Right ventricle myocardium superior (tissue), 1 donor: Measurements from ENCODE around the gene NFKBIB. TPM values are rescaled to one million over a fixed set of nuclear protein-coding genes. Genes with fewer than 3 reads are reported as not detected.

Experiments
- ATAC-seq: fragments of 200-7000 bp; cut with Tn5 transposase; one replicate; pipeline ENCODE4 v1.9.1; 2020; ENCODE audit warnings: mild to moderate bottlenecking; ENCODE audit not compliant: poor library complexity
- DNase-seq: peaks from one replicate; pipeline ENCODE4 v3.0.0-alpha.2; 2020
- intact Hi-C: fragments of 100-400 bp; cut with DNase I; formaldehyde crosslinking; loops from one replicate; pipeline ENCODE4 v1.11.2; 2022
- total RNA-seq: library from RNA; stranded (reverse); fragmentation: NEBNext Ultra II Directional; extraction: Animal tissue kit (Norgen Biotek cat#: 25700); gene quantifications from one replicate; pipeline ENCODE4 v1.2.1, GENCODE V29; 2021
- donor health status: DM: no; HTN: yes; CAD: no; lungs with severe emphysema.

NFKBIB gene
- total RNA-seq, 1 donor from 2014 or later: 14.5 TPM

GRCh38 chr19:38942471-38943181 is 42.9 kb downstream of the NFKBIB start:
- intact Hi-C loops: no loop called here
- DNase-seq: no peak
- no peak for ATAC-seq

- DNase-seq (no peak), ATAC-seq (no peak)
- intact Hi-C loops: no loop called here
Observed at GRCh38 chr19:38944981-38945506, 45.3 kb downstream of the NFKBIB start.

GRCh38 chr19:38945562-38946228 is 45.9 kb downstream of the NFKBIB start:
- DNase-seq (no peak), ATAC-seq (no peak)
- intact Hi-C loops: no loop called here

- DNase-seq (no peak), ATAC-seq (no peak)
- intact Hi-C loops: no loop called here
Observed at GRCh38 chr19:38946229-38947010, 46.7 kb downstream of the NFKBIB start.

GRCh38 chr19:38949580-38950367 is 50.0 kb downstream of the NFKBIB start:
- ATAC-seq: peak; percentile 95
- intact Hi-C loops: loop anchor here (5.0 kb wide), 1 partner anchor 407 kb away; no protein-coding TSS in a partner anchor
- DNase-seq: peak; percentile 92

GRCh38 chr19:38951187-38951586 is 51.4 kb downstream of the NFKBIB start:
- DNase-seq (no peak), ATAC-seq (no peak)
- intact Hi-C loops: loop anchor here (5.0 kb wide), 1 partner anchor 409 kb away; no protein-coding TSS in a partner anchor

- peak; percentile 49 for ATAC-seq
- intact Hi-C loops: loop anchor here (5.0 kb wide), 1 partner anchor 410 kb away; no protein-coding TSS in a partner anchor
- no peak for DNase-seq
Observed at GRCh38 chr19:38952395-38953165, 52.8 kb downstream of the NFKBIB start.

GRCh38 chr19:38953677-38954076 is 53.9 kb downstream of the NFKBIB start:
- intact Hi-C loops: loop anchor here (5.0 kb wide), 1 partner anchor 411 kb away; no protein-coding TSS in a partner anchor
- DNase-seq: no peak
- no peak for ATAC-seq

- intact Hi-C loops: no loop called here
- ATAC-seq: no peak
- DNase-seq: no peak
Observed at GRCh38 chr19:38956264-38956663, 56.5 kb downstream of the NFKBIB start.

GRCh38 chr19:38958301-38958700 is 58.5 kb downstream of the NFKBIB start:
- ATAC-seq (no peak), DNase-seq (no peak)
- intact Hi-C loops: no loop called here

Other genes with a start within 250 kb of the NFKBIB start
- not detected for gene CAPN12, start 155.5 kb upstream of the NFKBIB start, total RNA-seq
- not detected for gene LGALS7, start 126.5 kb upstream of the NFKBIB start, total RNA-seq
- gene LGALS7B, start 110.8 kb upstream of the NFKBIB start, total RNA-seq: not detected
- 0.86 TPM for gene LGALS4, start 87.0 kb upstream of the NFKBIB start, total RNA-seq
- gene ECH1, start 68.2 kb upstream of the NFKBIB start, total RNA-seq: 1,260 TPM
- 158 TPM for gene HNRNPL, start 50.0 kb upstream of the NFKBIB start, total RNA-seq
- 6.3 TPM for gene RINL, start 21.7 kb upstream of the NFKBIB start, total RNA-seq
- 96.2 TPM for gene SIRT2, start 351 bp upstream of the NFKBIB start, total RNA-seq
- not detected for gene CCER2, start 12.2 kb downstream of the NFKBIB start, total RNA-seq
- gene SARS2, start 30.8 kb downstream of the NFKBIB start, total RNA-seq: 14.5 TPM
- gene MRPS12, start 31.0 kb downstream of the NFKBIB start, total RNA-seq: 74.3 TPM
- gene FBXO17, start 75.8 kb downstream of the NFKBIB start, total RNA-seq: 1.7 TPM
- 13.0 TPM for gene FBXO27, start 132.6 kb downstream of the NFKBIB start, total RNA-seq
- not detected for gene ACP7, start 184.4 kb downstream of the NFKBIB start, total RNA-seq
- gene PAK4, start 225.8 kb downstream of the NFKBIB start, total RNA-seq: 14.0 TPM